GM18520 (cell line): ENCODE data around the gene CHD2.

ENCODE experiments used
- ATAC-seq: cut with Tn5 transposase; IDR thresholded peaks from one replicate; pipeline ENCODE4 v1.9.1; 2021; ENCODE audit not compliant: unreplicated experiment

The CHD2 gene

GRCh38 chr15:92954578-92954977 is 54.5 kb downstream of the CHD2 start:
- ATAC-seq, result no peak

- no peak for ATAC-seq
These were observed 55.6 kb downstream of the CHD2 start for GRCh38 chr15:92955706-92956105.

DNA sequence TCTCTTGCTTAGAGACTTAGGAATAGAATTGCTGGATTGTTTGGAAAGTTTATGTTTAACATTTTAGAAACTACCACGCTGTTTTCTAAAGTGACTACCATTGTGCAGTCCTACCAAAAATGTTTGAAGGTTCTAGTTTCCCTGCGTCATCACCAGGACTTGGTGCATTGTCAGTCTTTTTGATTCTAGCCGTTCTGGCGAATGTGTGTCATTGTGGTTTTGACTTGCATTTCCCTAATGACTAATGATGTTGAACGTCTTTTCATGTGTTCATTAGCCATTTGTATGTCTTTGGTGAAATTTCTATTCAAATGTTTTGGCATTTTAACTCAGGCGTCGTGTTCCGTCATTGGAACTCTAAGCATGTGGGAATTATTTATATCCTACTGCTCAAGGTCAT is 58.0 kb downstream of the CHD2 start:
- ATAC-seq, result no peak

DNA sequence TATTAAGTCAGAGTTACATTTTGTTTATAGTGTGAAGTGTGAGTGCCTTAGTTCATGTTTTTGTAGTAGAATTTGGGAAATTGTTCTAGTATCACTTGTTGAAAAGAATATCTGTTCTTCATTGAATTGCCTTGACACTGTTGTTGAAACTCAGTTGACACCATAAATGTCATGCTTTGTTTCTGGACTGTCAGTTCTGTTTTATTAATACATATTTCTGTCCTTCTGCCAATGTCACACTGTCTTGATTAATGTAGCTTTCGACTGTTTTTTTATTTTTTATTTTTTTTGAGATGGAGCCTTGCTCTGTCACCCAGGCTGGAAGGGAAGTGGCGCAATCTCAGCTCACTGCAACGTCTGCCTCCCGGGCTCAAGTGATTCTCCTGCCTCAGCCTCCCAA is 59.1 kb downstream of the CHD2 start:
- ATAC-seq, result no peak

- ATAC-seq, result no peak
These were observed 61.0 kb downstream of the CHD2 start for GRCh38 chr15:92960996-92961681.

DNA sequence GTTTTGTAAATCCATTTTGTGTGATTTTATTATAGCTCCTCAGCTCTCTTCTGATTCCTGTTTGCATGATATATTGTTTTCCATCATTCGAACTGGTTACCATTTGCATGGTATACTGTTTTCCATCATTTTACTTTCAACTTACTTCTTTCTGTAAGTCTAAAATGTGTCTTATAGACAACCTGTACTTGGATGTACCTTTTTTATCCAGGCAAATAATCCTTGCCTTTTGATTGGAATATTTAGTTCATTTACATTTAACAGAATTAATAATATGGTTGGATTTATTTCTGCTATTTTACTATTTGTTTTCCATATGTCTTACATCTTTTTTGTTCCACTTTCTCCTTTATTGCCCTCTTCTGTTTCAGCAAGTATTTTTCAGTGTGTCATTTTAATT is 62.8 kb downstream of the CHD2 start:
- no peak for ATAC-seq

- no peak for ATAC-seq
These were observed 63.7 kb downstream of the CHD2 start for GRCh38 chr15:92963794-92964193.

- no peak for ATAC-seq
These were observed 69.0 kb downstream of the CHD2 start for GRCh38 chr15:92968926-92969651.

DNA sequence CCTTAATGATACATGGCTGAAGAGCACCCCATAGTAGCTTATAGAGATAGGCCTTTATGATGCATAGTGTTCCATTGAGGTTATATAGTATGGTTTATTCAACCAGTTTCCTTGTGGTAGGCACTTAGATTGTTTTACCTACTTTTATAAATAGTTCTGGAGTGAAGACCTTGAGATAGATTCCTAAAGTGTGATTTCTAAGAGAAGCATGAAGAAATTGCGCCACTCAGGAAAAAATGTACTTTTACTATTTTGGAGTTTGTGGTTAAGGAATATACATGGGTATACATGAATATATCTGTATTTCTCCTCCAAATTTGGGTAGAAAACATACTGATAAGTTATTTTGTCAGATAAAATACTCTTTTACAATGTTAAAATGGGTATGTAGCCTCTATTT is 70.5 kb downstream of the CHD2 start:
- ATAC-seq, result no peak

DNA sequence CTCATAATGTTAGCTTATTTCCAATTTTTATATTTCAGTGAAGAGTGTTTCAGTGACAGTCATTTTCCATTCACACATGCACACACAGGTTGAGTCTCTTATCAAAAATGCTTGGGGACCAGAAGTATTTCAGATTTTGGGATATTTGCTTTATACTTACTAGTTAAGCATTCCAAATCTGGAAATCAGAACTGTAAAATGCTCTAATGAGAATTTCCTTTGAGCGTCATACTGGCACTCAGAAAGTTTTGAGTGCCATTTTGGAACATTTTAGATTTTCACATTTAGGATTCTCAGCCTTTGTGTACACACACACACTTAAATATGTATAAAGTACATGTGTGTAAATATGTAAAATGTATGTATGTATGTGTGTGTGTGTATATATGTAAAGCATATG is 71.0 kb downstream of the CHD2 start:
- no peak for ATAC-seq

GRCh38 chr15:92971713-92972112 is 71.6 kb downstream of the CHD2 start:
- no peak for ATAC-seq

GRCh38 chr15:92974183-92974915 is 74.2 kb downstream of the CHD2 start:
- no peak for ATAC-seq

DNA sequence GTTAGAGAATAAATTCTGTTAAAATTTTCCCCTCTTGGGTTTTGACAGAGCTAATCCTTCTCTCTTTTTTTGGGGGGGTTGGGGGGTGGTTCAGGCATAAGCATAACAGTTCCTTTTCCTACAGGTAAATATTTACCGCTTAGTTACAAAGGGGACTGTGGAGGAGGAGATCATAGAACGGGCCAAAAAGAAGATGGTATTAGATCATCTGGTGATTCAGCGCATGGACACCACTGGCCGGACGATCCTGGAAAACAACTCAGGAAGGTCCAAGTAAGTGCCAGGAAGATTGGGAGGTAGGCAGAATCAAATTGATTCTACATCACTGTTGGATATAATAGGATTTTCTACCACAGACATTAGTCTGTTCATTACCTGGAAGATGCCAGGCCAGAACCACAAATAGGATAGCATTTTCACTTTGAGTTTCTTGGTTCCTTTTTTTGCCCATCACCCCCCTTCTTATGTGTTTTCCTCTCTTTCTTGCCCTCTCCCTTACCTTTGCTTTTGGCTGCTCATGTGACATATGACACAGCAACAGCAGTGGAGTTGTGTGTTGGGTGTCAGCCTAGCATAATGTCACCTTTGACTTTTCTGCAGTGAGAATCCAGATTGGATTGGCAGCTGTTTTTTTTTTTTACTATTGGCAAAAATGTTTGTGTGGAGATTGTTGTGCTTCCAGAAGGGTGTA is 79.0 kb downstream of the CHD2 start:
- ATAC-seq, result no peak

DNA sequence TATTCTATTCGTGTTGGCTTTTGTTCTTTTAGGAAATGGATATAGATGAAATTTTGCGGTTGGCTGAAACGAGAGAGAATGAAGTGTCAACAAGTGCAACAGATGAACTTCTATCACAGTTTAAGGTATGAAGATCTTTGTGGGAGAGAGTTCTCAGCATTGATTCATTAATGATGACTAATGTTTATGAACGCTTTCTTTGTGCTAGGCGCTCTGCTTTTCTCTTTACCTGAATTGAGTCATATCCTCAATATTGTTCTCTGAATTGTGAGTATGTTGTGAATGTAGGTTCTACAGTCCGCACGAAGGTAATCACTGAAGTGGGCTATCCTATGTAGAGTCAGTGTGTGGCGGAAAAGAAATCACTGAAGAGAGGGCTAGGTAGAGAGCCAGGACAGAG is 81.2 kb downstream of the CHD2 start:
- ATAC-seq, result no peak

DNA sequence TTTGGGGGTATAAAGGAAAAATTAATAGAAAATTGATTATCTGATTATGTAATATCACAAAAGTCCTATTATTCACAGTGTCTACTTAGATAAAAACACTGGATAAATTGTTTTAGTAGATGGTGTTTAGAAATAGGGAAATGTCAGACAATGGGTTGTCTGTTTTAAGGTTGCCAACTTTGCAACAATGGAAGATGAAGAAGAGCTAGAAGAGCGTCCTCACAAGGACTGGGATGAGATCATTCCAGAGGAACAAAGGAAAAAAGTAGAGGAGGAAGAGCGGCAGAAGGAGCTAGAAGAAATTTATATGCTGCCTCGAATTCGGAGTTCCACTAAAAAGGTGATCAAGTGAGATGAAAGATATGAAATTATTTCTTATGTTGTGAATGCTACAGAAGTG is 84.0 kb downstream of the CHD2 start:
- no peak for ATAC-seq

DNA sequence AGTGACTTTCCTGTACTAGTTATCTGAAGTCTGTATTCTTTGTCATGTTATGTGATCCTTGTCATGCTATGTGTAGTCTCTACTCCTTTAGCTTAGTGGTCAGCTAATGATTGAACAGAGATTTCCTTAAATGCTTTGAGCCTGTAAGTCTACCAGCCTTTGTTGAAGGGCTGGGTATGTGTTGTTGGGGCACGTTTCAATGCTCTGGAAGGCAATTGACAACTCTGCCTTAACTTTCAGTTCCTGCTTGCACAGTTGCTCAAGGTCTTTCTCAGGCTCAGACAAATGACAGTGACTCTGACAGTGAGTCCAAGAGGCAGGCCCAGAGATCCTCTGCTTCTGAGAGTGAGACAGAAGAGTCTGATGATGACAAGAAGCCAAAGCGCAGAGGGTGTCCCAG is 89.3 kb downstream of the CHD2 start:
- no peak for ATAC-seq

DNA sequence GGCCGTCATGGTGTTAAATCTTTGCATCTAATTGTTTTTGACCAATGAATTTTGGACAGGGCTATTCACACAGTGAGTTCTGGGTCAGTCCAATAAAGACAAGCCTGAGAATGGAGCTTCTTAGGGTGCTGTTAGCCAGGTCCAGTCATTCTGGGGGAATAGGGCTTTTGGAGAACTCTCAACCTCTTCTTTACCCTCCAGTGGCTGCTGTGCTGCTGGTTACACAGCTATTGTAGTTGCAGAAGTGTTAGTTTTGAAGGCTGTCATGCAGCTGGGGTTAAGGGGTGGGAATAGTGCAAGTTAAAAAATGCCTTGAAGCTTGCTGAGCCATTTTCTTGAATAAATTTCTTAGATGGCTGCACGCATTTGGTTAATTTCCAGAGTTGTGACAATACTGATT is 89.9 kb downstream of the CHD2 start:
- no peak for ATAC-seq

- ATAC-seq, result no peak
These were observed 92.6 kb downstream of the CHD2 start for GRCh38 chr15:92992720-92993119.

DNA sequence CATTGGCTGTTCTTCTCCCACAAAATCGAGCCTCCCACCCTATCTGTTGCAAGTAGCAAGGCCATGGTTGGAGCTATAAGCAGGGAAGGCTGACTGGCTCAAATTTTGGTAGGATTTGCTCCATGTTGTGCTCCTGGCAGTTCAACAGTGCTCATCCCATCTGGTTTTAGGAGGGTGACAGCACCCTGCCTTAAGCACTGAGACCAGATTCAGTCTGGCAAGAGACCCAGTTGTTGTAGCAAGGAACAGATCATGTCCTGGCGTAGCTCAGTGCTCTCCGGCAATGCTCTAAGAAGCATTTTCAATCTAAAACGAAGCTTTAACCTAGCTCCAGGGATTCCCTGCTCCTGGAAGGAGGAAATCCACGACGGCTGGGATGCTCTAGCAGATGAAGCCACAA is 97.7 kb downstream of the CHD2 start:
- no peak for ATAC-seq

DNA sequence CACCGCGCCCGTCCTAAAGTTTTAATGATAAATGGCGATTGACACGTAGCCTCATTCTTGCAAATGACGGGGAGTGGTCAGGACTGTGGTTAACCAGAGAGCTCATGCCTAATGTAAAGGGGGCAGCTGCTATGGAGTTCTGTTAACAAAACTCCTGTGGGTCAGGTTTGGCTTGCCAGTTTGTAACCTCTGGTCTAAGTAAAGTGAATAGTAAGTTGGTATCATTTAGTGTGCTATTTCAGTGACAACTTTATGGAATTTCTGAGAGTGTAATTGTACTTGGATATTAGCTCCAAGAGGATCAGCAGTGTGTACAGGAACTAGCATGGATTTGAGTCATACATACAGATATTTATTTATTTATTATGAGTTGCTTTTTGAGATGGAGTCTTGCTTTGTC is 101.0 kb downstream of the CHD2 start:
- no peak for ATAC-seq

GRCh38 chr15:93001881-93002280 is 101.8 kb downstream of the CHD2 start:
- ATAC-seq, result no peak

DNA sequence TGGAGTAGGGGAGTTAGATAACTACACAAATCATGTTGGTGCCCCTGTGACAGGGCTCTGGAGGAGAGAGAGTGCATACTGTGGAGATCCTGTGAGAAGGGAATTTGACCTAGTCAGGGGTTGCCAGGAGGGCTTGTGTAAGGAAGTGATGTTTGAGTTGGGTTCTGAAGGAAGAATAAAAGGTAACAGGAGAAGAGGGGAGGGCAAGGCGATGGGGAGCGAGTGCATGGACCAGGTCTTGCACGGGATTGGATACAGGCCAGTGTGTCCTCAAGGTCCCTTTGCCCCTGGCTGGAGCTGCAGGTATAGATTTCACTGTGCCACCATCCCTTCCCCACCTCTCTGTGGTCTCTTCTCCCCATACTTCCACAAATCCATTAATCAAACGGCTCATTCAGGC is 105.0 kb downstream of the CHD2 start:
- no peak for ATAC-seq
